Heart left ventricle (tissue), 16 donors: Measurements from ENCODE around the gene HLCS. TPM values are rescaled to one million over a fixed set of nuclear protein-coding genes. Genes with fewer than 3 reads are reported as not detected.

ENCODE experiments used
- ATAC-seq, 4 donors: fragments of 200-7000 bp; cut with Tn5 transposase; one replicate each; pipeline ENCODE4 v1.9.1; 2020 to 2022; ENCODE audit warnings: moderate library complexity in 4 of 4, mild to moderate bottlenecking in 3 of 4, moderate number of reproducible peaks in 1 of 4
- DNase-seq, 5 donors: peaks; one replicate each; pipeline ENCODE4 v3.0.0-alpha.2; 2020
- H3K27ac ChIP-seq, 12 donors: fragments of 200-600 bp; sonication (generic) in 4 of 12; one replicate each; pipeline versions ENCODE4 v1.5.0 to v1.8.0; 2016 to 2022; ENCODE audit warnings: mild to moderate bottlenecking in 2 of 12
- H3K27me3 ChIP-seq, 9 donors: fragments of 200-600 bp; sonication (generic) in 2 of 9; one replicate each; pipeline versions ENCODE4 v1.5.1 to v1.8.0; 2016 to 2022; ENCODE audit warnings: mild to moderate bottlenecking in 3 of 9
- H3K36me3 ChIP-seq, 9 donors: fragments of 200-600 bp; sonication (generic) in 2 of 9; one replicate each; pipeline versions ENCODE4 v1.5.0 to v1.8.0; 2018 to 2022; ENCODE audit warnings: mild to moderate bottlenecking in 2 of 9
- H3K4me1 ChIP-seq, 12 donors: fragments of 200-600 bp; sonication (generic) in 4 of 12; one replicate each; pipeline versions ENCODE4 v1.5.0 to v1.8.0; 2016 to 2022; ENCODE audit warnings: mild to moderate bottlenecking in 3 of 12
- H3K4me3 ChIP-seq, 12 donors: fragments of 200-600 bp; sonication (generic) in 4 of 12; one replicate each; pipeline versions ENCODE4 v1.5.0 to v1.8.0; 2017 to 2022; ENCODE audit warnings: mild to moderate bottlenecking in 9 of 12, moderate library complexity in 4 of 12
- H3K9me3 ChIP-seq, 12 donors: fragments of 200-600 bp; sonication (generic) in 4 of 12; one replicate each; pipeline versions ENCODE4 v1.5.0 to v1.8.0; 2016 to 2022; ENCODE audit warnings: mild to moderate bottlenecking in 1 of 12
- CTCF ChIP-seq, 12 donors: fragments of 200-600 bp; sonication (generic) in 4 of 12; IDR thresholded peaks; one replicate each; pipeline versions ENCODE4 v1.5.0 to v1.8.0; 2018 to 2022; ENCODE audit warnings: antibody characterized with exemption in 12 of 12, mild to moderate bottlenecking in 5 of 12
- POLR2A ChIP-seq, 2 donors: fragments of 450-650 bp; IDR thresholded peaks; one replicate each; pipeline ENCODE4 v1.6.1; 2017; ENCODE audit warnings: antibody characterized with exemption in 2 of 2, mild to moderate bottlenecking in 2 of 2, moderate library complexity in 2 of 2
- WGBS, 4 donors: extraction: QIAGEN DNeasy Blood & Tissue Kit in 2 of 4; methylation state at CpG; one replicate each; pipeline versions ENCODE4 v1.1.5 to v1.1.7; 2013 to 2018; 5-methylcytosine and 5-hydroxymethylcytosine counted together
- intact Hi-C, 10 donors: fragments of 100-400 bp; cut with DNase I; formaldehyde crosslinking; loops; one replicate each; pipeline versions ENCODE4 v1.11.1 to v1.14.2; 2022
- polyA plus RNA-seq, 2 donors: library from polyadenylated mRNA; stranded (reverse); fragments of 200-250 nt; gene quantifications; one replicate each; pipeline ENCODE4 v1.2.3, GENCODE V29; 2013
- total RNA-seq, 9 donors: library from RNA; depleted of rRNA in 2 of 9; stranded (reverse); fragments of >200 nt in 2 of 9; fragmentation: NEBNext Ultra II Directional in 3 of 9; extraction: Animal tissue kit (Norgen Biotek cat#: 25700) in 3 of 9; gene quantifications; one replicate each; pipeline versions ENCODE4 v1.1.0 to v1.2.4, GENCODE V29; 2016 to 2023
- donor health status: ischemic (EF 13 %, LVEDD 7.1; RV severe dilation, severe dysfunction).
- donor health status: healthy with polysubstance abuse.
- donor health status: DM: no; HTN: yes; CAD: no.
- donor health status: DM: no; HTN: no; CAD: no.
- donor health status: ischemic (EF 25% LVEDD 6.9; RV normal size, moderate dysfunction).
- donor health status: ischemic (EF 25% LVEDD 5.7; RV mildly dilated, moderate dysfunction).
- donor health status: healthy.
- donor health status: DM: yes; HTN: yes; CAD: no.
- donor health status: ischemic (EF 35%, LVEDD 5.7; RV mildly dilated, moderate dysfunction).
- donor health status: nonischemic (EF 11% LVEDD 7.7; RV severe dilation, severe dysfunction).
- donor health status: DM: yes; HTN: yes; CAD: no.
- donor health status: PGD.
- donor health status: ischemic (EF 29% LVEDD 5.4; RV normal size, mild dysfunction).
- donor health status: nonischemic (EF 23%, LVEDD 6.1; RV moderate dilation, normal function).

HLCS gene
- total and polyA plus RNA-seq, 11 donors, result 1.8 to 15.2 (median 6.2) TPM

- Histone ChIP-seq H3K36me3 (no peaks in the 10 kb centered on the region), H3K27me3 (no peaks in the 10 kb centered on the region), H3K4me3 (no peak overlapping the region), H3K27ac (no peak overlapping the region), H3K9me3 (no peaks in the 10 kb centered on the region), H3K4me1 (no peaks in the 10 kb centered on the region)
- no peak for TF ChIP-seq CTCF (IDR thresholded peaks at IDR 0.05)
- no peak for TF ChIP-seq POLR2A (IDR thresholded peaks at IDR 0.05)
- DNase-seq (no peak), ATAC-seq (no peak)
- intact Hi-C loops, result no loop called here
- WGBS, 4 donors, result 62 to 77% (median 67%) methylated on average over 3 of the region's 3 CpGs
These were observed 153.4 kb downstream of the HLCS start for GRCh38 chr21:36813052-36813451.

- no peak for ATAC-seq
- Histone ChIP-seq H3K4me1 (no peaks in the 10 kb centered on the region), H3K36me3 (no peaks in the 10 kb centered on the region), H3K27me3 (no peaks in the 10 kb centered on the region), H3K9me3 (no peaks in the 10 kb centered on the region), H3K4me3 (no peak overlapping the region), H3K27ac (no peak overlapping the region)
- no peak for DNase-seq
- intact Hi-C loops, result no loop called here
- 93 to 95% (median 95%) methylated on average over 7 of the region's 7 CpGs for WGBS, 4 donors
- TF ChIP-seq CTCF (IDR thresholded peaks at IDR 0.05), result no peak
- TF ChIP-seq POLR2A (IDR thresholded peaks at IDR 0.05), result no peak
These were observed 154.7 kb downstream of the HLCS start for GRCh38 chr21:36811762-36812161.

- no peaks in the 10 kb centered on the region for H3K4me1 ChIP-seq
- H3K4me3 ChIP-seq, result no peak overlapping the region
- TF ChIP-seq POLR2A (IDR thresholded peaks at IDR 0.05) (no peak), CTCF (IDR thresholded peaks at IDR 0.05) (no peak)
- no peak overlapping the region for H3K27ac ChIP-seq
- ATAC-seq (no peak), DNase-seq (no peak)
- no peaks in the 10 kb centered on the region for H3K27me3 ChIP-seq
- intact Hi-C loops, result no loop called here
- WGBS, 4 donors, result 89 to 94% (median 91%) methylated on average over 2 of the region's 2 CpGs
- H3K36me3 ChIP-seq, result no peaks in the 10 kb centered on the region
- H3K9me3 ChIP-seq, result no peaks in the 10 kb centered on the region
These were observed 156.0 kb downstream of the HLCS start for GRCh38 chr21:36810443-36810842.

GRCh38 chr21:36807422-36807928 is 159.0 kb downstream of the HLCS start:
- Histone ChIP-seq H3K27me3 (no peaks in the 10 kb centered on the region), H3K27ac (no peak overlapping the region), H3K4me1 (no peaks in the 10 kb centered on the region), H3K4me3 (no peak overlapping the region), H3K36me3 (no peaks in the 10 kb centered on the region), H3K9me3 (no peaks in the 10 kb centered on the region)
- 93 to 99% (median 97%) methylated on average over 8 of the region's 8 CpGs for WGBS, 4 donors
- ATAC-seq (no peak), DNase-seq (no peak)
- TF ChIP-seq CTCF (IDR thresholded peaks at IDR 0.05) (no peak), POLR2A (IDR thresholded peaks at IDR 0.05) (no peak)
- intact Hi-C loops, result no loop called here
